Endothelial cell of umbilical vein (primary cell): ENCODE measurements around the gene PDGFRB. TPM values are rescaled to one million over a fixed set of nuclear protein-coding genes. Genes with fewer than 3 reads are reported as not detected.

Experiments
- BruUV-seq: library from RNA; stranded (reverse); fragments of 400-500 nt; replicated peaks from 2 replicates; lab custom pipeline; 2021; lab: Mats Ljungman, UMichigan
- CTCF ChIA-PET: fragments of 300-600, 350-600 bp; sonication (Branson Sonifier 250); formaldehyde crosslinking; loops from one replicate; lab custom pipeline; 2021; ENCODE audit warnings: antibody characterized with exemption, inconsistent platforms; lab: Charles Lee
- POLR2A ChIA-PET: fragments of 300-600, 350-600 bp; sonication (Branson Sonifier 250); formaldehyde crosslinking; loops from one replicate; lab custom pipeline; 2021; ENCODE audit warnings: antibody characterized with exemption, inconsistent platforms; lab: Charles Lee
- DNase-seq: peaks from one replicate; pipeline ENCODE4 v3.0.0-alpha.2; 2011; ENCODE audit warnings: low read depth, low spot score
- FAIRE-seq: peaks from 2 replicates; lab custom pipeline; 2011; peaks lifted over from hg19 to GRCh38; lab: Jason Lieb, UNC
- H2AFZ ChIP-seq: 2 replicates; pipeline ENCODE4 v1.6.0; 2012; ENCODE audit warnings: low read depth, low read length, control low read depth, inconsistent platforms
- H3K27ac ChIP-seq: 2 replicates; pipeline ENCODE4 v1.5.1; 2011; ENCODE audit warnings: low read depth, mild to moderate bottlenecking, control low read depth, low read length, moderate library complexity; ENCODE audit not compliant: insufficient read depth
- H3K27me3 ChIP-seq, 2 experiments: 2 replicates each; pipeline versions ENCODE4 v1.6.0 to v1.6.1; 2011; ENCODE audit warnings: low read length in 2 of 2, mixed read lengths in 1 of 2; ENCODE audit not compliant: control insufficient read depth in 2 of 2, insufficient read depth in 2 of 2
- H3K36me3 ChIP-seq, 2 experiments: 2 replicates in 1 of 2; 3 replicates in 1 of 2; pipeline ENCODE4 v1.5.1; 2011; ENCODE audit warnings: low read length in 2 of 2, mild to moderate bottlenecking in 1 of 2, moderate library complexity in 1 of 2; ENCODE audit not compliant: control insufficient read depth in 2 of 2, insufficient read depth in 2 of 2; ENCODE audit errors: extremely low read depth in 1 of 2
- H3K4me1 ChIP-seq: 3 replicates; pipeline ENCODE4 v1.5.1; 2011; ENCODE audit warnings: mild to moderate bottlenecking, low read length; ENCODE audit not compliant: control insufficient read depth, insufficient read depth; ENCODE audit errors: extremely low read depth
- H3K4me2 ChIP-seq: 2 replicates; pipeline ENCODE4 v1.6.1; 2011; ENCODE audit warnings: low read length, control low read depth, mixed read lengths; ENCODE audit not compliant: insufficient read depth
- H3K4me3 ChIP-seq, 3 experiments: fragments of 200-600 bp in 1 of 3; sonication (generic), shearing (Covaris generic) in 1 of 3; replicated peaks in 1 of 3; 2 replicates each; pipeline ENCODE4 v1.5.1; 2011 to 2016; ENCODE audit warnings: control low read depth in 3 of 3, low read length in 3 of 3, mild to moderate bottlenecking in 2 of 3, inconsistent platforms in 1 of 3, low read depth in 1 of 3, moderate library complexity in 1 of 3; ENCODE audit not compliant: insufficient read depth in 1 of 3
- H3K79me2 ChIP-seq: 2 replicates; pipeline ENCODE4 v1.6.0; 2012; ENCODE audit warnings: low read length, inconsistent platforms; ENCODE audit not compliant: control insufficient read depth, insufficient read depth
- H3K9ac ChIP-seq: replicated peaks from 2 replicates; pipeline ENCODE3; 2011; ENCODE audit warnings: low read length, control low read depth; ENCODE audit not compliant: insufficient read depth; ENCODE audit errors: extremely low read depth
- H3K9me1 ChIP-seq: replicated peaks from 3 replicates; pipeline ENCODE4 v1.6.0; 2011; ENCODE audit warnings: mild to moderate bottlenecking, low read length; ENCODE audit not compliant: control insufficient read depth, insufficient read depth; ENCODE audit errors: extremely low read depth
- H3K9me3 ChIP-seq: replicated peaks from 2 replicates; pipeline ENCODE4 v1.5.1; 2012; ENCODE audit warnings: low read length, inconsistent platforms; ENCODE audit not compliant: control insufficient read depth, insufficient read depth
- H4K20me1 ChIP-seq: replicated peaks from 2 replicates; pipeline ENCODE3; 2011; ENCODE audit warnings: mild to moderate bottlenecking, low read length; ENCODE audit not compliant: control insufficient read depth, insufficient read depth; ENCODE audit errors: extremely low read depth
- EZH2 ChIP-seq: IDR thresholded peaks from 2 replicates; pipeline ENCODE4 v1.6.1; 2012; ENCODE audit warnings: borderline replicate concordance, low read depth, mild to moderate bottlenecking, moderate library complexity, low read length, inconsistent platforms; ENCODE audit not compliant: severe bottlenecking
- FOS ChIP-seq: IDR thresholded peaks from 2 replicates; pipeline ENCODE4 v1.6.1; 2011; ENCODE audit warnings: mild to moderate bottlenecking, low read length, moderate library complexity, borderline replicate concordance; ENCODE audit not compliant: insufficient read depth
- GATA2 ChIP-seq: IDR thresholded peaks from 2 replicates; pipeline ENCODE4 v1.7.0; 2011; ENCODE audit warnings: low read depth, mild to moderate bottlenecking, moderate library complexity, mixed read lengths, low read length; ENCODE audit not compliant: insufficient read length, insufficient read depth
- JUN ChIP-seq: IDR thresholded peaks from 2 replicates; pipeline ENCODE4 v1.6.1; 2011; ENCODE audit warnings: borderline replicate concordance, low read depth; ENCODE audit not compliant: insufficient read length, insufficient read depth
- MAX ChIP-seq: IDR thresholded peaks from 2 replicates; pipeline ENCODE4 v1.6.1; 2011; ENCODE audit not compliant: insufficient read depth, insufficient read length
- MYC ChIP-seq: IDR thresholded peaks from one replicate; pipeline ENCODE4 v1.6.1; 2011; ENCODE audit warnings: mild to moderate bottlenecking, low read depth, low read length
- POLR2A ChIP-seq: IDR thresholded peaks from 2 replicates; pipeline ENCODE4 v1.6.1; 2012; ENCODE audit warnings: low read depth, mild to moderate bottlenecking, control low read depth, low read length
- POLR2AphosphoS5 ChIP-seq: IDR thresholded peaks from 2 replicates; pipeline ENCODE4 v1.6.1; 2012; ENCODE audit warnings: low read depth, mild to moderate bottlenecking, control low read depth, low read length, moderate library complexity; ENCODE audit not compliant: insufficient read depth
- dilution Hi-C: fragments of 300-500 bp; cut with MboI; formaldehyde crosslinking; loops from one replicate; pipeline ENCODE4 v1.15.0; 2019; ENCODE audit warnings: low sequenced_read_pairs; ENCODE audit not compliant: extremely low pct_ligation_motif_present
- intact Hi-C: fragments of 100-400 bp; cut with micrococcal nuclease; formaldehyde crosslinking; loops from one replicate; pipeline ENCODE4 v1.10.0; 2022
- polyA plus RNA-seq, 4 experiments: library from polyadenylated mRNA; depleted of rRNA in 3 of 4; stranded (reverse) in 3 of 4; unstranded in 1 of 4; fragments of >200 nt; gene quantifications; 2 replicates each; pipeline versions ENCODE4 v1.2.1 to v1.2.3, GENCODE V29; 2011 to 2012; ENCODE audit warnings: missing spikeins in 1 of 4
- total RNA-seq: library from RNA; stranded (reverse); gene quantifications from 2 replicates; pipeline ENCODE4 v1.2.3, GENCODE V29; 2021
- TF ChIP-seq, protein P1 (sequence below), 2 donors: IDR thresholded peaks; 1 replicate in 1 of 2; 2 replicates in 1 of 2; pipeline ENCODE4 v1.5.1; 2011; ENCODE audit warnings: low read length in 2 of 2, mild to moderate bottlenecking in 2 of 2, moderate library complexity in 2 of 2, control low read depth in 1 of 2, inconsistent platforms in 1 of 2, low read depth in 1 of 2; ENCODE audit not compliant: insufficient read depth in 1 of 2; ENCODE audit errors: extremely low read depth in 1 of 2

Gene PDGFRB
- total and polyA plus RNA-seq, 2 donors (not counting 3 experiments of a cell fraction or from before 2014, with no cell fraction given), result 1.4 to 1.7 TPM

DNA sequence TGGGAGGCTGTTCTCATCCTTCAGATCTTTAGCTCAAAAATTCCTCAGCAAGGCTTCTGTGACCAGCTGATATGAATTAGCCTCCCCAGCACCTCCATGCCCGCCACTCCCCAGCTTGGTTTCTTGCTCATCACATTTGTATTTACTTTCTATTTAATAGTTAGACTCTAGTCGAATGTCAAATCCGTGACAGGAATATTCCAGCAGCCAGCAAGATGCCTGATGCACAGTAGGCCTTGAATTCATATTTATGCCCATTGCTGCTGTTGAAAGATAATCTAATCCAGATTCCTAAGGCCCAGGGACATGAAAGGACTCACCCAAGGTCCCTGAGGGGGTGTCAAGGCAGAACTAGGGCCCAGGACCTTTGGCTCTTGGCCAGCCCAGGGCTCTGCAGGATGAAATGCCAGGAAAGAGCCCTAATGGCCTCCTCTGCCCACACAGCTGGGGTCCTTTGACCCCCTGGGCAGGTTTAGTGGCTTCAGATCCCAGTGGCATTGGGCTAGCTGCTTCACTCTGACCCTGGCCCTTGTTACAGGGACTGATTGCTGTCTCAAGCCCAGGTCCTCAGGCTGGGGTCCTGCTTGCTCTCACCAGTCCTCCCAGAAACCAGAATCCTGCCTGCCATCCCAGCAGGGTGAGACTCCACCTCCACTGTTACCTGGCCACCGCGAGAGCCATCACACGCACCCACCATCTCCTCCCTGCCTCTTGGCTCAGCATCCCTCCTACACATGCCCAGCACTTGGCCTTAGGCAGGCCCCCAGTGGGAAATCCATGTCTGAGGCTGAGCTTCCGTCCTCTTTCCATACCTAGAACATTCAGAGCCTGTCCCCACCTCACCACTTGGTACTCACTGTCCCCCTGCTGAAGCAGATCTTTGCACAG, 76.6 kb downstream of the PDGFRB start:
- no TSS peak for BruUV-seq
- Histone ChIP-seq H3K4me2 (no peak overlapping the region), H3K9me3 (no peaks in the 10 kb centered on the region), H3K27ac (no peak overlapping the region), H3K4me1 (peaks cover 17% of the 10 kb centered on the region), H3K79me2 (no peaks in the 10 kb centered on the region), H3K36me3 (no peaks in the 10 kb centered on the region), H3K27me3 (peaks cover 4 to 9% of the 10 kb centered on the region in 2 experiments), H3K4me3 (no peak overlapping the region), H3K9ac (no peak overlapping the region), H4K20me1 (no peaks in the 10 kb centered on the region), H3K9me1 (no peaks in the 10 kb centered on the region), H2AFZ (no peak overlapping the region)
- ChIA-PET CTCF (no interaction called here), POLR2A (no interaction called here)
- DNase-seq (no peak), FAIRE-seq (no peak)
- dilution Hi-C loops, result no loop called here
- TF ChIP-seq, protein P1, sequence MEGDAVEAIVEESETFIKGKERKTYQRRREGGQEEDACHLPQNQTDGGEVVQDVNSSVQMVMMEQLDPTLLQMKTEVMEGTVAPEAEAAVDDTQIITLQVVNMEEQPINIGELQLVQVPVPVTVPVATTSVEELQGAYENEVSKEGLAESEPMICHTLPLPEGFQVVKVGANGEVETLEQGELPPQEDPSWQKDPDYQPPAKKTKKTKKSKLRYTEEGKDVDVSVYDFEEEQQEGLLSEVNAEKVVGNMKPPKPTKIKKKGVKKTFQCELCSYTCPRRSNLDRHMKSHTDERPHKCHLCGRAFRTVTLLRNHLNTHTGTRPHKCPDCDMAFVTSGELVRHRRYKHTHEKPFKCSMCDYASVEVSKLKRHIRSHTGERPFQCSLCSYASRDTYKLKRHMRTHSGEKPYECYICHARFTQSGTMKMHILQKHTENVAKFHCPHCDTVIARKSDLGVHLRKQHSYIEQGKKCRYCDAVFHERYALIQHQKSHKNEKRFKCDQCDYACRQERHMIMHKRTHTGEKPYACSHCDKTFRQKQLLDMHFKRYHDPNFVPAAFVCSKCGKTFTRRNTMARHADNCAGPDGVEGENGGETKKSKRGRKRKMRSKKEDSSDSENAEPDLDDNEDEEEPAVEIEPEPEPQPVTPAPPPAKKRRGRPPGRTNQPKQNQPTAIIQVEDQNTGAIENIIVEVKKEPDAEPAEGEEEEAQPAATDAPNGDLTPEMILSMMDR (IDR thresholded peaks at IDR 0.05; ENCODE audit: extremely low read depth in 1 of 2, insufficient read depth in 1 of 2, low read depth in 1 of 2, low read length in 2 of 2), result no peak
- no peak for TF ChIP-seq JUN
- no peak for TF ChIP-seq GATA2
- TF ChIP-seq POLR2AphosphoS5, result no peak
- no peak for TF ChIP-seq POLR2A
- TF ChIP-seq MAX, result no peak
- no peak for TF ChIP-seq EZH2
- no peak for TF ChIP-seq FOS
- no peak for TF ChIP-seq MYC
- intact Hi-C loops, result no loop called here
